MCF 10A (cell line): ENCODE results near the gene DCPS. TPM values are rescaled to one million over a fixed set of nuclear protein-coding genes. Genes with fewer than 3 reads are reported as not detected.
"Not testable (repeated sequence)": the region's sequence is repeated elsewhere in the genome, so short reads cannot be mapped to it uniquely, and the experiment has no call there.

ENCODE experiments used
- BruUV-seq: library from RNA; stranded (reverse); fragments of 400-500 nt; replicated peaks from 2 replicates; lab custom pipeline; 2021; lab: Mats Ljungman, UMichigan
- CTCF ChIA-PET: fragments of 300-600 bp; sonication (Branson Sonifier 250); formaldehyde crosslinking; extraction: SDS; loops from one replicate; lab custom pipeline; 2021; ENCODE audit warnings: antibody characterized with exemption, inconsistent platforms; lab: Yijun Ruan, JAX
- POLR2A ChIA-PET: fragments of 300-600, 350-650 bp; sonication (Branson Sonifier 250); formaldehyde crosslinking; extraction: SDS; loops from one replicate; lab custom pipeline; 2020; ENCODE audit warnings: antibody characterized with exemption, inconsistent platforms; lab: Yijun Ruan, JAX
- DNase-seq: peaks from one replicate; pipeline ENCODE4 v3.0.0-alpha.2; 2018; ENCODE audit not compliant: unreplicated experiment
- H3K27ac Mint-ChIP-seq: one replicate; pipeline ENCODE4 v1.8.0; 2022; ENCODE audit warnings: mild to moderate bottlenecking, low read depth, mixed read lengths; ENCODE audit not compliant: unreplicated experiment
- H3K27me3 Mint-ChIP-seq: one replicate; pipeline ENCODE4 v1.8.0; 2022; ENCODE audit warnings: mixed read lengths; ENCODE audit not compliant: insufficient read depth, unreplicated experiment
- H3K36me3 Mint-ChIP-seq: one replicate; pipeline ENCODE4 v1.8.0; 2022; ENCODE audit warnings: mild to moderate bottlenecking, moderate library complexity, mixed read lengths; ENCODE audit not compliant: insufficient read depth, unreplicated experiment
- H3K4me1 Mint-ChIP-seq: one replicate; pipeline ENCODE4 v1.8.0; 2022; ENCODE audit warnings: mixed read lengths; ENCODE audit not compliant: insufficient read depth, unreplicated experiment
- H3K4me3 Mint-ChIP-seq: one replicate; pipeline ENCODE4 v1.8.0; 2022; ENCODE audit warnings: mild to moderate bottlenecking, moderate library complexity, mixed read lengths; ENCODE audit not compliant: unreplicated experiment
- H3K9me3 Mint-ChIP-seq: one replicate; pipeline ENCODE4 v1.8.0; 2022; ENCODE audit warnings: mixed read lengths; ENCODE audit not compliant: unreplicated experiment
- intact Hi-C: fragments of 100-400 bp; cut with micrococcal nuclease; formaldehyde crosslinking; loops from 2 replicates; pipeline ENCODE4 v1.14.1; 2022
- total RNA-seq: library from RNA; stranded (reverse); gene quantifications from 2 replicates; pipeline ENCODE4 v1.2.3, GENCODE V29; 2022
- TF ChIP-seq, protein P1 (sequence below): fragments of 200-600 bp; IDR thresholded peaks from one replicate; pipeline ENCODE4 v1.8.0; 2022; ENCODE audit warnings: antibody characterized with exemption, mild to moderate bottlenecking; ENCODE audit not compliant: unreplicated experiment

The DCPS gene
- total RNA-seq, 1 experiment from 2014 or later = 33.7 TPM

DNA sequence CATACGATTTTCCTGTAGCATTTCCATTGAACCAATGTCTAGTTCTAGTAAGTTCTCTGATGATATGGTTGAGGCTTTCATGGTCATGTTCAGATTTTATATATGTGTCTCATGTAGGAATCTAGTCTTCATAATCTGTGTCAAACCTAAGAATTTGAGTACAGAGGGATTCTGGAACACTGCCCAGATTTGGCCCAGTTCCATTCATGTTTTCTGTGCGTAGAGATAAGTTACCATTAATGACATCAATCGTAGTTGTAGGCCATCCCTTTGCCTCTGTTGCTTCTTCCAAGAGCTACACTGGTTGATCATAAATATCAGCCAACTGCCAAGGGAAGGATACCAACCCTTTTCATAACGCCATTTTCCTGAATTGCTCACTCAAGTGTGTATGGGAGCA, 74.9 kb downstream of the DCPS start:
- H3K27ac Mint-ChIP-seq = no peak overlapping the region
- no TSS peak for BruUV-seq
- CTCF ChIA-PET = no interaction called here
- no peak for DNase-seq
- intact Hi-C loops = no loop called here
- TF ChIP-seq, protein P1, sequence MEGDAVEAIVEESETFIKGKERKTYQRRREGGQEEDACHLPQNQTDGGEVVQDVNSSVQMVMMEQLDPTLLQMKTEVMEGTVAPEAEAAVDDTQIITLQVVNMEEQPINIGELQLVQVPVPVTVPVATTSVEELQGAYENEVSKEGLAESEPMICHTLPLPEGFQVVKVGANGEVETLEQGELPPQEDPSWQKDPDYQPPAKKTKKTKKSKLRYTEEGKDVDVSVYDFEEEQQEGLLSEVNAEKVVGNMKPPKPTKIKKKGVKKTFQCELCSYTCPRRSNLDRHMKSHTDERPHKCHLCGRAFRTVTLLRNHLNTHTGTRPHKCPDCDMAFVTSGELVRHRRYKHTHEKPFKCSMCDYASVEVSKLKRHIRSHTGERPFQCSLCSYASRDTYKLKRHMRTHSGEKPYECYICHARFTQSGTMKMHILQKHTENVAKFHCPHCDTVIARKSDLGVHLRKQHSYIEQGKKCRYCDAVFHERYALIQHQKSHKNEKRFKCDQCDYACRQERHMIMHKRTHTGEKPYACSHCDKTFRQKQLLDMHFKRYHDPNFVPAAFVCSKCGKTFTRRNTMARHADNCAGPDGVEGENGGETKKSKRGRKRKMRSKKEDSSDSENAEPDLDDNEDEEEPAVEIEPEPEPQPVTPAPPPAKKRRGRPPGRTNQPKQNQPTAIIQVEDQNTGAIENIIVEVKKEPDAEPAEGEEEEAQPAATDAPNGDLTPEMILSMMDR = no peak
- H3K4me1 Mint-ChIP-seq = peaks cover 15% of the 10 kb centered on the region
- peaks cover 10% of the 10 kb centered on the region for H3K36me3 Mint-ChIP-seq
- POLR2A ChIA-PET = interaction anchor here (0.5 kb wide), 1 partner anchor 729 kb away, joined by 8 read pairs; no protein-coding TSS in a partner anchor
- no peaks in the 10 kb centered on the region for H3K27me3 Mint-ChIP-seq
- no peak overlapping the region for H3K4me3 Mint-ChIP-seq
- H3K9me3 Mint-ChIP-seq = no peaks in the 10 kb centered on the region

GRCh38 chr11:126380909-126381308, 77.0 kb downstream of the DCPS start:
- TF ChIP-seq, protein P1 = no peak
- H3K27me3 Mint-ChIP-seq = no peaks in the 10 kb centered on the region
- intact Hi-C loops = no loop called here
- BruUV-seq = no TSS peak
- DNase-seq = no peak
- H3K36me3 Mint-ChIP-seq = no peaks in the 10 kb centered on the region
- H3K4me3 Mint-ChIP-seq = no peak overlapping the region
- no peak overlapping the region for H3K27ac Mint-ChIP-seq
- ChIA-PET CTCF (interaction anchor here (1.4 kb wide), 1 partner anchor 10 kb away, joined by 4 read pairs; no protein-coding TSS in a partner anchor), POLR2A (no interaction called here)
- no peaks in the 10 kb centered on the region for H3K9me3 Mint-ChIP-seq
- H3K4me1 Mint-ChIP-seq = peaks cover 14% of the 10 kb centered on the region

DNA sequence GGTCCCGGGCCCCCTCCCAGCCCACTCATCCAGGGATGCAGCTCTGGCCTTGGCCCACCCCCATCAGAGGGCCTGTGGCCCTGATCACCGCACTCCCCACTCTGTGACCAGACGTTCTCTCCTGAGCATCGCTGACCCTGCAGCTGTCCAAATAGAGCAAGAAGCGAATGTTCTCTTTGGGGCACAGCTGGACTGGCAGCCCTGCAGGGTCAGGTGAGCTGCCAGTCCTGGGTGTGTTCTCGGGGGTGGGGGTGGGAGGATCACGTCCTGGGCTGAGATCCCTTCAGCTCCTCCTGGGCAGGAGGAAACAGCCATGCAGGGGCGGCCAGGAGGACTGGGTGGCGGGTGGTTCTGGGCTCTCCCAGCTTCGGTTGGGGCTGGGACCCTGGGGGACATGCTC, 78.1 kb downstream of the DCPS start:
- DNase-seq, BruUV-seq, H3K27ac Mint-ChIP-seq, H3K36me3 Mint-ChIP-seq, intact Hi-C loops, H3K9me3 Mint-ChIP-seq, CTCF ChIA-PET, H3K27me3 Mint-ChIP-seq, H3K4me3 Mint-ChIP-seq, POLR2A ChIA-PET: not testable (repeated sequence)
- peaks cover 23% of the 10 kb centered on the region for H3K4me1 Mint-ChIP-seq

DNA sequence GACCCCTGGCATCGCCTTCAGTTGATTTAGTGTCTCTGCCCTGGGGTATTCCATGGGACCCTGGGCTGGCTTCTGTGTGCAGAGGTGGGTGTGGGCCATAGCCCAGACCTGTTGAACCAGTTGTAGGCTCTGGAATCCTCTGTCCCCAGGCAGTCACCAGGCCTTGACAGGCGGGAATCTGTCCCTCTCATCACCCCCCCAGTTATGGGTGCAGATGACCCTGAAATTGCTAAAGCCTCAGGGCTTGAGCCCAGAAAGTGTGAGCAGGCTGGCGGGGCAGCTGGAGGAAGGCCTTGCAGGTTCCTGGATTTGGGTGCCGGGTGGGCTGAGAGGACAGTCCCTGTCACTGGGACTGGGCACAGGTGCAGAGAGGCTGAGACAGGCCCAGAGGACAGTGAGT, 78.8 kb downstream of the DCPS start:
- H3K36me3 Mint-ChIP-seq, H3K27ac Mint-ChIP-seq, CTCF ChIA-PET, BruUV-seq, H3K27me3 Mint-ChIP-seq, H3K4me3 Mint-ChIP-seq, intact Hi-C loops, H3K9me3 Mint-ChIP-seq, DNase-seq, POLR2A ChIA-PET: not testable (repeated sequence)
- peaks cover 27% of the 10 kb centered on the region for H3K4me1 Mint-ChIP-seq

DNA sequence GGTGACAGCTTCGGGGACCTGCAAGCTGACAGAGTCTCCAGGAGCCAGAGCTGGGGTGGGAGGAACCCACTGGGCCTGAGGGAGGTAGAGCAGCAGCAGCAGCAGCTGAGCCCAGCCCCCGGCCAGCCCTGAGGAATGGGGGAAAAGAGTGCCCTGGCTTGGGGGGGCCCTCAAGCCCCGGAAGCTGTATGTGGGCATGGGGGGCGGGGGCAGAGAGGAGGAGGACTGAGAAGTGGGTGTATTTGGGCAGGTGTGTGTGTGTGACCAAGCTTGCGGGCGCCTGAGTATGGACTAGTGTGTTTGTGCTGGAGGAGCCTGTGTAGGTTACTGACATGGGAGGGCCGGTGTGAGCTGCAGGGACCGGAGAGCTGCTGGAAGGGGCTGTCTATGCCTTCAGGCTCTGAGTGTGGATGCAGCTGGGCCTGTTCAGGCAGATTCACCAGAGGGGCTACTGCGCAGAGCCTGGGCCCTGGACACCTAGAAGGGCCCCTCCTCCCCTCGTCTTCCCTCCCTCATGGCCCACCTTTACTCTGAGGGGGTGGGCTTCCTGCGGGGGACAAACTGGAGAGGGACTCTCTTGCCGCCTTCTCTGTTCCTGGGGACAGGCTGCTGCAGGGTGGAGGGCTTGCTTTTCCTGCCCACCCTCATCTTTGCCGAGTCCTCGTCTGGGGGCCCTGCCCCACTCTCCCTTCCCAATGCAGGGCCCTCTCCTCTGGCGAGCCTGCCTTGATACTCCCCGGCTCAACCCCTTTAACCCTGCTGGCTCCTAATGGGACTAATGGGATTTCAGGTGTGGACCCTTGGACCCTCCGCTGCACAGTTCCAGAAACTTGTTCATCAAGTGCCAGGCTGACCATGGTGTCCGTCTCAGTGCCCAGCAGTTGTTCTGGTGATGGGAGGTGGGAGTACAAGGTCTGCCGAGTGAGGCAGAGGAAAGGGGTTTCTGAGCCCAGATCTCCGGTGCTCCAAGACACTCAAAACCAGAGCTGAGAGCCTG, 79.8 kb downstream of the DCPS start:
- H3K27ac Mint-ChIP-seq = no peak overlapping the region
- TF ChIP-seq, protein P1 = no peak
- ChIA-PET POLR2A (no interaction called here), CTCF (interaction anchor here (0.6 kb wide), 1 partner anchor 16 kb away, joined by 3 read pairs; no protein-coding TSS in a partner anchor)
- intact Hi-C loops = no loop called here
- DNase-seq = no peak
- H3K36me3 Mint-ChIP-seq = no peaks in the 10 kb centered on the region
- no peak overlapping the region for H3K4me3 Mint-ChIP-seq
- no peaks in the 10 kb centered on the region for H3K27me3 Mint-ChIP-seq
- peaks cover 27% of the 10 kb centered on the region for H3K4me1 Mint-ChIP-seq
- BruUV-seq = no TSS peak
- H3K9me3 Mint-ChIP-seq = no peaks in the 10 kb centered on the region
